HepG2 (cell line): Measurements from ENCODE around the gene CCM2L. TPM values are rescaled to one million over a fixed set of nuclear protein-coding genes. Genes with fewer than 3 reads are reported as not detected.

Source experiments
- ARNT ChIP-seq: fragments of 450-650 bp; IDR thresholded peaks from 2 replicates; pipeline ENCODE4 v1.6.1; 2017
- DR1 ChIP-seq: sonication (generic); formaldehyde crosslinking; IDR thresholded peaks from 2 replicates; pipeline ENCODE4 v1.8.0; 2021; ENCODE audit warnings: mild to moderate bottlenecking, missing genetic modification reagents, inconsistent platforms
- FOXP1 ChIP-seq, 2 experiments: fragments of 450-650 bp in 1 of 2; IDR thresholded peaks; 2 replicates each; pipeline ENCODE4 v1.6.1; 2017 to 2018; ENCODE audit warnings: antibody characterized with exemption in 1 of 2
- IKZF4 ChIP-seq: sonication (generic); formaldehyde crosslinking; IDR thresholded peaks from 2 replicates; pipeline ENCODE4 v1.5.1; 2020; ENCODE audit warnings: borderline replicate concordance, mild to moderate bottlenecking, low read depth, missing genetic modification reagents; ENCODE audit errors: not compliant biosample characterization
- PCBP1 ChIP-seq: fragments of 200-400 bp; formaldehyde crosslinking; IDR thresholded peaks from 2 replicates; pipeline ENCODE4 v1.6.1; 2017; ENCODE audit warnings: mild to moderate bottlenecking, low read depth, low read length, borderline replicate concordance
- TMF1 ChIP-seq: sonication (generic); formaldehyde crosslinking; IDR thresholded peaks from 2 replicates; pipeline ENCODE4 v1.8.1; 2022; ENCODE audit warnings: low read depth, missing genetic modification reagents
- ZNF10 ChIP-seq: sonication (generic); formaldehyde crosslinking; IDR thresholded peaks from 2 replicates; pipeline ENCODE4 v1.4.0; 2020; ENCODE audit warnings: mild to moderate bottlenecking, low read depth, missing genetic modification reagents, borderline replicate concordance
- ZNF292 ChIP-seq: sonication (generic); formaldehyde crosslinking; IDR thresholded peaks from 2 replicates; pipeline ENCODE4 v1.8.1; 2022; ENCODE audit warnings: mild to moderate bottlenecking, low read depth, missing genetic modification reagents, borderline replicate concordance
- ZNF562 ChIP-seq: sonication (generic); formaldehyde crosslinking; IDR thresholded peaks from 2 replicates; pipeline ENCODE4 v1.8.0; 2022; ENCODE audit warnings: missing genetic modification reagents, borderline replicate concordance
- ZNF644 ChIP-seq: IDR thresholded peaks from 2 replicates; pipeline ENCODE4 v1.6.1; 2016; ENCODE audit warnings: low read depth
- ZNF788 ChIP-seq: sonication (generic); formaldehyde crosslinking; IDR thresholded peaks from 2 replicates; pipeline ENCODE4 v1.5.0; 2020; ENCODE audit warnings: mild to moderate bottlenecking, missing genetic modification reagents, borderline replicate concordance
- polyA plus RNA-seq, 8 experiments: library from polyadenylated mRNA; depleted of rRNA in 3 of 8; stranded (reverse) in 7 of 8; unstranded in 1 of 8; fragments of >200 nt; fragmentation: Illumina TruSeq in 4 of 8; extraction: Trizol in 4 of 8; gene quantifications; 2 replicates each; pipeline versions ENCODE4 v1.2.1 to v1.2.3, GENCODE V29; 2011 to 2016; ENCODE audit warnings: low read depth in 4 of 8, missing spikeins in 1 of 8, mixed read lengths in 1 of 8; ENCODE audit not compliant: insufficient read depth in 1 of 8
- total RNA-seq, 5 experiments: library from RNA; depleted of rRNA; stranded (reverse); fragments of >200 nt; fragmentation: Illumina TruSeq; extraction: Trizol; gene quantifications; 2 replicates each; pipeline ENCODE4 v1.2.3, GENCODE V29; 2016; ENCODE audit warnings: low read depth in 1 of 5
- TF ChIP-seq, protein P1 (sequence below): sonication (generic); formaldehyde crosslinking; conservative IDR thresholded peaks from 2 replicates; pipeline ENCODE4 v1.4.0; 2020; ENCODE audit warnings: missing genetic modification reagents
- TF ChIP-seq, protein P2 (sequence below): sonication (generic); formaldehyde crosslinking; IDR thresholded peaks from 2 replicates; pipeline ENCODE4 v1.4.0; 2020; ENCODE audit warnings: mild to moderate bottlenecking, missing genetic modification reagents, borderline replicate concordance
- TF ChIP-seq, protein P3 (sequence below): IDR thresholded peaks from 2 replicates; pipeline ENCODE4 v1.6.1; 2016; ENCODE audit warnings: missing genetic modification reagents, missing compliant biosample characterization
- TF ChIP-seq, protein P4 (sequence below): sonication (generic); formaldehyde crosslinking; IDR thresholded peaks from 2 replicates; pipeline ENCODE4 v1.4.0; 2020; ENCODE audit warnings: mild to moderate bottlenecking, missing genetic modification reagents
- TF ChIP-seq, protein P5 (sequence below), 2 experiments: sonication (generic) in 1 of 2; formaldehyde crosslinking in 1 of 2; IDR thresholded peaks; 2 replicates each; pipeline versions ENCODE4 v1.4.0 to v1.6.1; 2016 to 2020; ENCODE audit warnings: borderline replicate concordance in 1 of 2, low read depth in 1 of 2, mild to moderate bottlenecking in 1 of 2, missing genetic modification reagents in 1 of 2

CCM2L gene
- total and polyA plus RNA-seq, 2 of the 13 experiments (the other 11 are each of a cell fraction or from before 2014, with no cell fraction given) = 0.15 TPM; not detected in 1

DNA sequence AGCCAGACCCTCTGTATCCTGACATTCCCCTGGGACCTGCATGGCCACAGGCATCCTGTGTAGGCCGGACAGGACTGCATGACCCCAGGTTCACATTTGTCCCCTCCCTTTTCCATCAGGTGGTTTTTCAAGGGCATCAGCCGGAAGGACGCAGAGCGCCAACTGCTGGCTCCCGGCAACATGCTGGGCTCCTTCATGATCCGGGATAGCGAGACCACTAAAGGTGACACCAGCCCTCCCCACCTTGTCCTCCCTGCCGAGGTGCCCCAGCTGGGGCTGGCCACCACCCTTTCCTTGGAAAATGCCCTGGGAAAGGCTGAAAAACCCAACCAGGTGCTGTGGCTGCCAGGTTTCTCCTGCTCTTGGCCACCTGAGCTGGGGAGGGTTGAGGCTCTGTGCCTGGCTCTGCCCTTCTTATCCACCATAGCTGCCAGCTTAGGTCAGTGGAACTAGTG, 69.4 kb downstream of the CCM2L start (continued):
- TF ChIP-seq, protein P1, sequence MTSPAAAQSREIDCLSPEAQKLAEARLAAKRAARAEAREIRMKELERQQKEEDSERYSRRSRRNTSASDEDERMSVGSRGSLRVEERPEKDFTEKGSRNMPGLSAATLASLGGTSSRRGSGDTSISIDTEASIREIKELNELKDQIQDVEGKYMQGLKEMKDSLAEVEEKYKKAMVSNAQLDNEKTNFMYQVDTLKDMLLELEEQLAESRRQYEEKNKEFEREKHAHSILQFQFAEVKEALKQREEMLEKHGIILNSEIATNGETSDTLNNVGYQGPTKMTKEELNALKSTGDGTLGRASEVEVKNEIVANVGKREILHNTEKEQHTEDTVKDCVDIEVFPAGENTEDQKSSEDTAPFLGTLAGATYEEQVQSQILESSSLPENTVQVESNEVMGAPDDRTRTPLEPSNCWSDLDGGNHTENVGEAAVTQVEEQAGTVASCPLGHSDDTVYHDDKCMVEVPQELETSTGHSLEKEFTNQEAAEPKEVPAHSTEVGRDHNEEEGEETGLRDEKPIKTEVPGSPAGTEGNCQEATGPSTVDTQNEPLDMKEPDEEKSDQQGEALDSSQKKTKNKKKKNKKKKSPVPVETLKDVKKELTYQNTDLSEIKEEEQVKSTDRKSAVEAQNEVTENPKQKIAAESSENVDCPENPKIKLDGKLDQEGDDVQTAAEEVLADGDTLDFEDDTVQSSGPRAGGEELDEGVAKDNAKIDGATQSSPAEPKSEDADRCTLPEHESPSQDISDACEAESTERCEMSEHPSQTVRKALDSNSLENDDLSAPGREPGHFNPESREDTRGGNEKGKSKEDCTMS (CRISPR knock-in tag) = no peak
- TF ChIP-seq IKZF4 (CRISPR knock-in tag) (no peak), TMF1 (no peak), ZNF644 (CRISPR knock-in tag) (0 out of 2 replicates have a peak, but pooled peaks have one; percentile 67), DR1 (CRISPR knock-in tag) (no peak), PCBP1 (no peak), ZNF788 (CRISPR knock-in tag) (peak; percentile 86; the same call in 1 of the 2 replicates), FOXP1 (IDR thresholded peaks at IDR 0.05) (no peak), FOXP1 (CRISPR knock-in tag; IDR thresholded peaks at IDR 0.05) (no peak), ZNF292 (peak; percentile 66; the same call in 1 of the 2 replicates), ZNF562 (CRISPR knock-in tag) (no peak), ARNT (no peak), ZNF10 (CRISPR knock-in tag) (no peak)
- TF ChIP-seq, protein P2, sequence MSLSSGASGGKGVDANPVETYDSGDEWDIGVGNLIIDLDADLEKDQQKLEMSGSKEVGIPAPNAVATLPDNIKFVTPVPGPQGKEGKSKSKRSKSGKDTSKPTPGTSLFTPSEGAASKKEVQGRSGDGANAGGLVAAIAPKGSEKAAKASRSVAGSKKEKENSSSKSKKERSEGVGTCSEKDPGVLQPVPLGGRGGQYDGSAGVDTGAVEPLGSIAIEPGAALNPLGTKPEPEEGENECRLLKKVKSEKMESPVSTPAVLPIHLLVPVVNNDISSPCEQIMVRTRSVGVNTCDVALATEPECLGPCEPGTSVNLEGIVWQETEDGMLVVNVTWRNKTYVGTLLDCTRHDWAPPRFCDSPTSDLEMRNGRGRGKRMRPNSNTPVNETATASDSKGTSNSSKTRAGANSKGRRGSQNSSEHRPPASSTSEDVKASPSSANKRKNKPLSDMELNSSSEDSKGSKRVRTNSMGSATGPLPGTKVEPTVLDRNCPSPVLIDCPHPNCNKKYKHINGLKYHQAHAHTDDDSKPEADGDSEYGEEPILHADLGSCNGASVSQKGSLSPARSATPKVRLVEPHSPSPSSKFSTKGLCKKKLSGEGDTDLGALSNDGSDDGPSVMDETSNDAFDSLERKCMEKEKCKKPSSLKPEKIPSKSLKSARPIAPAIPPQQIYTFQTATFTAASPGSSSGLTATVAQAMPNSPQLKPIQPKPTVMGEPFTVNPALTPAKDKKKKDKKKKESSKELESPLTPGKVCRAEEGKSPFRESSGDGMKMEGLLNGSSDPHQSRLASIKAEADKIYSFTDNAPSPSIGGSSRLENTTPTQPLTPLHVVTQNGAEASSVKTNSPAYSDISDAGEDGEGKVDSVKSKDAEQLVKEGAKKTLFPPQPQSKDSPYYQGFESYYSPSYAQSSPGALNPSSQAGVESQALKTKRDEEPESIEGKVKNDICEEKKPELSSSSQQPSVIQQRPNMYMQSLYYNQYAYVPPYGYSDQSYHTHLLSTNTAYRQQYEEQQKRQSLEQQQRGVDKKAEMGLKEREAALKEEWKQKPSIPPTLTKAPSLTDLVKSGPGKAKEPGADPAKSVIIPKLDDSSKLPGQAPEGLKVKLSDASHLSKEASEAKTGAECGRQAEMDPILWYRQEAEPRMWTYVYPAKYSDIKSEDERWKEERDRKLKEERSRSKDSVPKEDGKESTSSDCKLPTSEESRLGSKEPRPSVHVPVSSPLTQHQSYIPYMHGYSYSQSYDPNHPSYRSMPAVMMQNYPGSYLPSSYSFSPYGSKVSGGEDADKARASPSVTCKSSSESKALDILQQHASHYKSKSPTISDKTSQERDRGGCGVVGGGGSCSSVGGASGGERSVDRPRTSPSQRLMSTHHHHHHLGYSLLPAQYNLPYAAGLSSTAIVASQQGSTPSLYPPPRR (CRISPR knock-in tag) = no peak
- TF ChIP-seq, protein P3, sequence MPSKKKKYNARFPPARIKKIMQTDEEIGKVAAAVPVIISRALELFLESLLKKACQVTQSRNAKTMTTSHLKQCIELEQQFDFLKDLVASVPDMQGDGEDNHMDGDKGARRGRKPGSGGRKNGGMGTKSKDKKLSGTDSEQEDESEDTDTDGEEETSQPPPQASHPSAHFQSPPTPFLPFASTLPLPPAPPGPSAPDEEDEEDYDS (CRISPR knock-in tag) = peak; percentile 48; the same call in 1 of the 2 replicates
- TF ChIP-seq, protein P4, sequence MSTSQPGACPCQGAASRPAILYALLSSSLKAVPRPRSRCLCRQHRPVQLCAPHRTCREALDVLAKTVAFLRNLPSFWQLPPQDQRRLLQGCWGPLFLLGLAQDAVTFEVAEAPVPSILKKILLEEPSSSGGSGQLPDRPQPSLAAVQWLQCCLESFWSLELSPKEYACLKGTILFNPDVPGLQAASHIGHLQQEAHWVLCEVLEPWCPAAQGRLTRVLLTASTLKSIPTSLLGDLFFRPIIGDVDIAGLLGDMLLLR (CRISPR knock-in tag) = no peak
- TF ChIP-seq, protein P5, sequence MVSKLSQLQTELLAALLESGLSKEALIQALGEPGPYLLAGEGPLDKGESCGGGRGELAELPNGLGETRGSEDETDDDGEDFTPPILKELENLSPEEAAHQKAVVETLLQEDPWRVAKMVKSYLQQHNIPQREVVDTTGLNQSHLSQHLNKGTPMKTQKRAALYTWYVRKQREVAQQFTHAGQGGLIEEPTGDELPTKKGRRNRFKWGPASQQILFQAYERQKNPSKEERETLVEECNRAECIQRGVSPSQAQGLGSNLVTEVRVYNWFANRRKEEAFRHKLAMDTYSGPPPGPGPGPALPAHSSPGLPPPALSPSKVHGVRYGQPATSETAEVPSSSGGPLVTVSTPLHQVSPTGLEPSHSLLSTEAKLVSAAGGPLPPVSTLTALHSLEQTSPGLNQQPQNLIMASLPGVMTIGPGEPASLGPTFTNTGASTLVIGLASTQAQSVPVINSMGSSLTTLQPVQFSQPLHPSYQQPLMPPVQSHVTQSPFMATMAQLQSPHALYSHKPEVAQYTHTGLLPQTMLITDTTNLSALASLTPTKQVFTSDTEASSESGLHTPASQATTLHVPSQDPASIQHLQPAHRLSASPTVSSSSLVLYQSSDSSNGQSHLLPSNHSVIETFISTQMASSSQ (IDR thresholded peaks at IDR 0.05; ENCODE audit: low read depth) = no peak
- TF ChIP-seq, protein P5 (CRISPR knock-in tag; IDR thresholded peaks at IDR 0.05; ENCODE audit: borderline replicate concordance) = 0 out of 2 replicates have a peak, but pooled peaks have one; percentile 42
